C4-2B (cell line): Measurements from ENCODE around the gene TMEM117.
"Not testable (repeated sequence)": the region's sequence is repeated elsewhere in the genome, so short reads cannot be mapped to it uniquely, and the experiment has no call there.

ENCODE experiments used
- CTCF ChIP-seq: fragments of 450-650 bp; conservative IDR thresholded peaks from 2 replicates; pipeline ENCODE4 v1.5.1; 2017; ENCODE audit warnings: mild to moderate bottlenecking
- ZFX ChIP-seq: fragments of 450-650 bp; IDR thresholded peaks from 2 replicates; pipeline ENCODE4 v1.6.1; 2017

GRCh38 chr12:44195719-44196118 lies 359.8 kb downstream of the TMEM117 start:
- TF ChIP-seq CTCF, ZFX: not testable (repeated sequence)
